GM21825 (cell line): ENCODE measurements around the gene PGP.

Experiments
- ATAC-seq: cut with Tn5 transposase; IDR thresholded peaks from one replicate; pipeline ENCODE4 v1.9.1; 2021; ENCODE audit warnings: mild to moderate bottlenecking, moderate library complexity; ENCODE audit not compliant: unreplicated experiment

The PGP gene

GRCh38 chr16:2183671-2184070, 31.0 kb downstream of the PGP start:
- no peak for ATAC-seq

DNA sequence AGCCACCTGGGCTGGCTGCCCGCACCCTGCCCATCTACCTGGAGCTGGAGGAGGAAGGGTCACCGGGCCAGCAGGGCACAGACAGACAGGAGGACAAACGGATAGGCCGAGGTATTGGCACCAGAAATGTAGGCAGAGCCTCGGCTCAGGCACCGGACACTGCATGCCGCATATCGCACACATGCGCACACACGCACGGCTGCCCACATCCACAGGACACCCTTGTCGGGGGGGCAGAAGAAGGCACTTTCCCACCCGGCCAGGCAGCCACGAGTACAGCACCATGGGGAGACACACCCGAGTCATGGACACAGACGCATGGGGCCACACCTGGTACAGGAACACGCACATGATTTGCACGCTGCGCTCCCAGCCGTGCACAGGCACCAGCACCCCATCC, 32.7 kb downstream of the PGP start:
- ATAC-seq = no peak

- no peak for ATAC-seq
Measured at GRCh38 chr16:2180962-2181923, 33.4 kb downstream of the PGP start.

DNA sequence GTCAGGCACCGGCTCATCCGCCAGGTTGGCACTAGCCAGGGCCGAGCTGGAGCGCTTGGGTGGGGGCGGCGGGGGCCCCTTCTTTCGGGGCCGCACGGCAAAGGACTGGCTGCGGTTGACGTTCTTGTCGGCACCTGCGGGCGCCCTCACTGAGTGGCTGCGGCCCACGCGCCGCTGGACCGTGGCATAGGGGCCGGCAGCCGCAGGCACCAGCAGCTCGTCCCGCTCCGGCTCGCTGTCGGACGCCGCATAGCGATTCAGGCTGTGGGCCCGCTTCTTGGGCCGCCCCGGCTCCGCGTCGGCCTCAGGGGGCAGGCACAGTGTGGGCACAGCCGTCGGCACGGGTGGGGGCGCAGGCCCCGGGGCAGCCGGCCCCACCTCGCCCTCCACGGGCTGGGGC, 34.2 kb downstream of the PGP start:
- no peak for ATAC-seq

GRCh38 chr16:2179576-2179975, 35.1 kb downstream of the PGP start:
- no peak for ATAC-seq

DNA sequence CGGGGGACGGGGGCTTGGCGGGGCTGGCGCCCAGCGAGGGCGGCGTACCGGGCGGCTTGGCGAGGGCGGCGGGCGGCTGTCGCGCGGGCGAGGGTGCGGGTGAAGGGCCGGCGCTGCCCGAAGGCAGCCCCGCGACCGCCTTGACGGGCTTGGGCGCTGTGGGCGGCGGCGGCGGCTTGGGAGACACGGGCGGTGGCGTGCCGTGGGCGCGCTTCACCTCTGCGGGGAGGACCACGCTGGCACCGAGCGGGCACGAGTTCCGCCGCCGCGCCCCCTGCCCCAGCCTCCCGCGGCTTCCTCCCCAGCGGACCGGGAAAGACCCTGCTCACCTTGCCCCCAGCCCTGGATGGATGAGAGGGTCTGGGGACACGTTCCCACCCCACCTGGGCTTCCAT, 35.5 kb downstream of the PGP start:
- ATAC-seq = no peak

DNA sequence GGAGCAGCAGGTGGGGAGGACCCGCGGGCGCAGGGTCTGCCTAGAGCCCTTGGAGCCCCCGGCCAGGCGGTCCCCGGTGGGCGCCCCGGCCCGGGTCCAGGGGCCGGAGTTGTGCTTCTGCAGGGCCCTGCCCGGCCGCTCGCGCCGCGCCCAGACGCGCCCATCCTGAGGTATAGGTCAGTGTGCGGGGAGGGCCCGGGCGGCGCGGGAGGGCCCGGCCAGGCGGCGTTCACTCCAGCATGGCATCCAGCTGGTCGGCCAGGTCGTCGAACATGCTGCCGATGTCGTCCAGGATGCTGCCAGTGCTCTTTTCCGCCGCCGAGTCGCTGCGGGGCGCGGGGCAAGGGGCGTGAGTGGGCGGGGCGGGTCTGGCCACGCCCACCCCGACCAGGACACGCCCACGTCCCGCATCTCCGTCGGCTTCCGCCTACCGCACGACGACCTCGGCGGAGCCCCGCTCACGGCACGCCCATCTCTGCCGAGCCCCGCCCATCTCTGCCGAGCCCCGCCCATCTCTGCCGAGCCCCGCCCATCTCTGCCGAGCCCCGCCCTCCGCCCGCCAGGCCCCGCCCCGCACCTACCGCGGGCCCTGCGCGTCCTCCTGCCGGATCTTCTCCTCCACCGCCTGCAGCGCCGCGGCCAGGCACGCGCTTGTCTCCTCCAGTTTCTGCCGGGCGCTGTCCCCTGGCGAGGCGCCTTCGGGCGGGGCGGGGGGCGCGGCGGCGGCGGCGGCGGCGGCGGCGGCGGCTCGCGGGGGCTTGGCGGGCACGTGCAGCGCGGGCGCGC, 36.1 kb downstream of the PGP start:
- no peak for ATAC-seq

- ATAC-seq = no peak
Measured at GRCh38 chr16:2177561-2177960, 37.1 kb downstream of the PGP start.

DNA sequence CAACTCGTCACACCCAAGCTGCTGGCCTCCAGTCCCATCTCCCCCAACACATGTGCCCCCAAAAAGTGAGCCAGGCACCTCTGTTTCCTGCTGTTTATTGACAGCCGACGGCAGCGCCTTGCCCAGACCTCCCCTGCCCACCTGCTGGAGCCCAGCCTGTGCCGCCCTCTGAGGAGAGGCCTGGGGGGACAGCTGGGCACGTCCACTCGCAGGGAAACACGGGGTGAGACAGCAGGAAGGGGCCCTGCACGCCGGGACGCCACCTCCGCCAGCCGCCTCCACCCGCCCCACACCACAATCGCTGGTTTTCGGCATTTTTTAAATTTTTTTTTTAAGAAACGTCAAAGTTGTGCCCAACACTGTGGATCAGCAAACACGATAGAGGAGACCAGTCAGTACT, 37.5 kb downstream of the PGP start:
- ATAC-seq = no peak

- ATAC-seq = no peak
Measured at GRCh38 chr16:2176047-2176446, 38.6 kb downstream of the PGP start.

- ATAC-seq = no peak
Measured at GRCh38 chr16:2175454-2175853, 39.2 kb downstream of the PGP start.

DNA sequence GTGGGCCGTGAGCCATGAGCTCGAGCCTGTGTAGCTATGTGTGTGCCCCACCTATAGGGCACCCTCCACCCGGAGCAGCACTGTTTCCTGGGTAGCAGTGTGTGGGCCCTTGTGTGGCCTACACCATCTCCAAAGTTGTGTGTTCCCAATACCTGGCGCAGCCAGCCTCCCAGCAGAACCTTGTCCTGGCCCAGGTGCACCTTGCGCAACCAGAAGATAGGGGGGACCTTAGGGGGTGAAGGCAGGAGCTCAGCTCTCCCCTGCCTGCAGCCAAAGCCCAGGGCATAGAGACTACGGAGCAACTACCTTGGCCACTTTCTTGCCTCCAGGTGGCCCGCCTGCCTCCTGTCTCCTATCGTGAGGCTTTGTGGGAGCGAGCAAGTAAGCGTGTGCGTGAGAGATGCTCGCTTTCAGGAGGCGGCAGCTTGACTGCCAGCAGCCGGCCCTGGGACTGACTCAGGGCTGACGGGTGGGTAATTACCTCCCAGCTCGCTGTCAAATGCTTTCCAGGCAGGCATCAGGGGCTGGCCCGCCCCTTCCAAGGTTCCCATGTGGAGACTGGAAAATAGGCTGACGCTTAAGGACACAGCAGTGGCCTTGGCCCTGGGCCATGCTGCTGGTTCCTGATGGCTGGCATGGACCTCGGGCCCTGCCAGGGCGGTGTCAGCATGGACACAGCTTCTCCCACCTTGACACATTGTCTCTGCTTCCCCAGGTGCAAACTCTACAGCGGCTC, 40.1 kb downstream of the PGP start:
- ATAC-seq = no peak

GRCh38 chr16:2173916-2174315, 40.7 kb downstream of the PGP start:
- ATAC-seq = no peak

- no peak for ATAC-seq
Measured at GRCh38 chr16:2173366-2173765, 41.3 kb downstream of the PGP start.

DNA sequence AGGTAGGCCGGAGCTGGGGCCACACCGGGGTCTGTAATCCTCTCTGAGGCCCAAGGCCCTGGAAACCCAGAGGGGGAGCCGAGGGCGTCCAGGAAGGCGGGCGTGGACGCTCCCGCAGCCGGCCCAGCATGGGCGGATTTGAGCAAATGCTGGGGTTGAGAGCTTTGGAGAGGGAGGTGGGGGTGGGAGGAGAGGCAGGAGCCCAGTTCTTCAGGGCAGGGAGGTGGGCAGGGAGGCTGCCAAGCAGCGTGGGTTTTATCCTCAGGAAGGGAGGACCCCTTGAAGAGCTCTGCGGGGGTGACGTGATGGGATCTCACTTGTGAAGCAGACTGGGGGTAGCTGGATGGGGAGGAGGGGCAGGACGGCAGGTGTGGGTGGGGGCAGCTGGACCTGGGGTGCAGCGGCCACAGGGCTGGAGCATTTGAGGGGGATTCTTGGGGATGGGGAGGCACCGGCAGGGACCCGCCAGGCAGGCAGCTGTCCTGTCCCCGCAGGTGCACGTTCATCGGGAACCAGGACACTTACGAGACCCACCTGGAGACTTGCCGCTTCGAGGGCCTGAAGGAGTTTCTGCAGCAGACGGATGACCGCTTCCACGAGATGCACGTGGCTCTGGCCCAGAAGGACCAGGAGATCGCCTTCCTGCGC, 41.8 kb downstream of the PGP start:
- no peak for ATAC-seq

DNA sequence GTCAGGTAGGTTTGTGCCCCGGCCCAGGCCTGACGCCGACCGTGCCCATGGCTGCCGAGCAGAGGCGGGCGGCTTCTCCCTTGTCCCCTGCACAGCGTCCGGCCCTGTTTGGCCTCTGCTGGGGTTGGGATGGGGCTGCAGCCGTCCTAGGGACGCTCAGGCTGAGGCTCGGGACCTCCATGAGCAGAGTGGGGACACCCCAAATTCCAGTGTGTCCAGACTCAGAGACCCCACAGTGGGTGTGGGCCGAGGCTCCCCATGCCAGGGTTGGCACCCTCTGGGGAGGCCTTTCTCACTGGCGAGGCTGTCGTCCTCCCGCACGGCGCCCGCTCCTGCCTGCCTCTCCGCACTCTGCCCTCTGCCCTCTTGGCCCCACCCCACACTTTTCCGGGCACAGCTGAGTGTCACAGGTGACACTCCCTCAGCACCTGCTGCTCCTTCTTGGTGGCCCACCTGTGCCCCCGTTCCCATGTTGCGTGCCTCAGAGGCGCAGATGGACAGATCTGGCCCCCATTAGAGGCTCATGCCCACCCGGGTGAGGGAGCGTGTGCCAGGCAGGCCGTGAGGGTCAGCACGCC, 43.0 kb downstream of the PGP start:
- ATAC-seq = no peak

DNA sequence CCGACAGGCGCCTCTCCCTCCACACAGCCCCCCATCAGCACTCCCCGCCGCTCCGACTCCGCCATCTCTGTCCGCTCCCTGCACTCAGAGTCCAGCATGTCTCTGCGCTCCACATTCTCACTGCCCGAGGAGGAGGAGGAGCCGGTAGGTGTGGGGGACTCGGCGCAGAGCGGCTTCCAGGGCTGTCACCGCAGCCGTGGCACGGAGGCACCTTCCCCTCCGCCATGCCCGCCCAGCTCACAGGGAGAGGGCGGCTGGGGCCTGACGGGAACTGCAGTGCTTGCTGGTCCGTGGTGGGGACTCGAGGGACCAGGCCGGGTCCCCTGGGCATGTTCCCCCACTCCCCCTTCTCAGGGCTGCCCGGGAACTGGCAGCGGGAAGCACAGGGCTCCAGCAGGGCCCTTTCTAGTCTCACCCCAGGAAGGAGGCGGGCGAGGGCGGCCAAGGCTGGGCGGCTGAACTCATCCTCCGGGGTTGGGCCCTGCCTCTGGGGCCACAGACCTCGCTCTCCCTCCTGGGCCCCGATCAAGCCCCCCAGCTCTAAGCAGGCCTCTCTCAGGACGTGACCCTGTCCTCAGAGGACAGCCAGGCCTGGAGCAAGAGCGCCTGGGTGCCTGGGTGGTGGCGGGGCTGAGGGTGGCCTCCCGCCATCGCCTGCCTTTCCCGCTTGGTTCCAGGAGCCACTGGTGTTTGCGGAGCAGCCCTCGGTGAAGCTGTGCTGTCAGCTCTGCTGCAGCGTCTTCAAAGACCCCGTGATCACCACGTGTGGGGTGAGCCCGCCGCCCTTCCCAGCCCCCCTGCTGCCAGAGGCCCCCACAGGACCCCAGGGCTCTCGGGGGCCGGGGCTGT, 43.8 kb downstream of the PGP start:
- ATAC-seq = no peak

- no peak for ATAC-seq
Measured at GRCh38 chr16:2170080-2170479, 44.6 kb downstream of the PGP start.

- no peak for ATAC-seq
Measured at GRCh38 chr16:2167068-2167638, 47.5 kb downstream of the PGP start.
